Hepatocyte (in vitro differentiated cells): ENCODE measurements around the gene MLXIP.

Experiments
- EZH2 ChIP-seq: fragments of 200-600 bp; sonication (generic); IDR thresholded peaks from 2 replicates; pipeline ENCODE4 v1.6.1; 2016; ENCODE audit warnings: antibody characterized with exemption, mild to moderate bottlenecking, borderline replicate concordance
- TF ChIP-seq, protein P1 (sequence below): fragments of 200-600 bp; sonication (generic); IDR thresholded peaks from 2 replicates; pipeline ENCODE4 v1.5.1; 2016; ENCODE audit warnings: antibody characterized with exemption, mild to moderate bottlenecking; ENCODE audit not compliant: poor library complexity

DNA sequence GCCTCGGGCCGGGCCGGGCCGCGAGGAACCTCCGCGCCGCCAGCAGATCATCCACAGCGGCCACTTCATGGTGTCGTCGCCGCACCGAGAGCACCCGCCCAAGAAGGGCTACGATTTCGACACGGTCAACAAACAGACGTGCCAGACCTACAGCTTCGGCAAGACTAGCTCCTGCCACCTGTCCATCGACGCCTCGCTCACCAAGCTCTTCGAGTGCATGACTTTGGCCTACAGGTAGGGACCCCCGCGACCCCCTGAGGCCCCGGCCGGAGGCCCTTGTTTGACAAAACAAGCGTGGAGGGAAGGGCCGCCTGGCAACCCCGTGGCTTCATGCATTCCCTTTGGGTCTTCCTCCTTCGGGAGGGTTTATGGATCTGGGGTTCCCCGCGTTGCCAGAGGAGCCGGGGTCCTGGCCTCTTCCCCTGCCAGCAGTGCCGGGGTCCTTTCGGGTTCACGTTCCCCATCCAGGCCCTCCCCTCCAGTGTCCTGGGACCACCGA lies 526 bp downstream of the MLXIP start:
- TF ChIP-seq EZH2: no peak
- TF ChIP-seq, protein P1, sequence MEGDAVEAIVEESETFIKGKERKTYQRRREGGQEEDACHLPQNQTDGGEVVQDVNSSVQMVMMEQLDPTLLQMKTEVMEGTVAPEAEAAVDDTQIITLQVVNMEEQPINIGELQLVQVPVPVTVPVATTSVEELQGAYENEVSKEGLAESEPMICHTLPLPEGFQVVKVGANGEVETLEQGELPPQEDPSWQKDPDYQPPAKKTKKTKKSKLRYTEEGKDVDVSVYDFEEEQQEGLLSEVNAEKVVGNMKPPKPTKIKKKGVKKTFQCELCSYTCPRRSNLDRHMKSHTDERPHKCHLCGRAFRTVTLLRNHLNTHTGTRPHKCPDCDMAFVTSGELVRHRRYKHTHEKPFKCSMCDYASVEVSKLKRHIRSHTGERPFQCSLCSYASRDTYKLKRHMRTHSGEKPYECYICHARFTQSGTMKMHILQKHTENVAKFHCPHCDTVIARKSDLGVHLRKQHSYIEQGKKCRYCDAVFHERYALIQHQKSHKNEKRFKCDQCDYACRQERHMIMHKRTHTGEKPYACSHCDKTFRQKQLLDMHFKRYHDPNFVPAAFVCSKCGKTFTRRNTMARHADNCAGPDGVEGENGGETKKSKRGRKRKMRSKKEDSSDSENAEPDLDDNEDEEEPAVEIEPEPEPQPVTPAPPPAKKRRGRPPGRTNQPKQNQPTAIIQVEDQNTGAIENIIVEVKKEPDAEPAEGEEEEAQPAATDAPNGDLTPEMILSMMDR: no peak
